Stimulated activated CD4-positive, alpha-beta T cell treated with anti-CD3 and anti-CD28 coated beads, TNF-alpha, amount 100 ng/mL, for 48 hours (primary cell): ENCODE results near the gene EXOC4.
"Not testable (repeated sequence)": the region's sequence is repeated elsewhere in the genome, so short reads cannot be mapped to it uniquely, and the experiment has no call there.

Experiments
- DNase-seq, 3 donors: peaks; one replicate each; pipeline ENCODE4 v3.0.0-alpha.2; 2020; ENCODE audit warnings: low read depth in 3 of 3

The EXOC4 gene

DNA sequence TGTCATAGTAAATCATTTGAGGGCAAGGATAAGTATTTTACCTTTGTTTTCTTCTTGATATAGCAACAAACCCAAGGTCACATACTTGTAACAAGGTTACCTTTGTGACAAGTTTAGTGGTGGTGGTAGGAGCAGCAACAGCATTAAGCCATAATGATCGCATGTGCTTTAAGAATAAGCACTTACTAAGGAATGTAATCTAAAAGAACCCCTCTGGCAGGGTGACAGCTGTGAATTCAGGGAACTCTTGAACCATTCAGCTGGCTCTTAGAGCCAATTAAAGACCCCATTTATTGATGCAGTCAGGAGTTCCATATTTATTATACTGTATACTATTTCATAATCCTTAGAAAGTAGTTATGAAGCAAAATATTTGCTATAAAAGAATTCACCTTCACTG lies 370.8 kb downstream of the EXOC4 start:
- DNase-seq, result no peak

DNA sequence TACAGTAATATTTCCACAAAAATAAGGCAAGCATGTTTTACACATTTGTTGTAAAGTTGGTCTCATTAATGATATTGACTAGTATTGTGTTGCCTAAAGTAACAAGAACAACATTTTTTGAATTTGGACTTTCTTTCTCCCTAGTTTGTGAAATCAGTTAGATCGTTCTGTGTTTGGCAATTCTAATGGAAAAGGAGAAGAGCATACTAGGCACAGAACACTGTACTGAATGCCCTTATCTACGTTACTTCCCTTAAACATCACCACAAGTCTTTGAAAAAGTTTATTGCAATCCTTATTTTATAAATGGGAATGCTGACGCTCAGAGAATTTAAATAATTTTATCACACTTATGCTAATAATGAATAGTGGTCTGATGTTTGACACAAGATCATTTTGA lies 372.2 kb downstream of the EXOC4 start:
- DNase-seq, result no peak

DNA sequence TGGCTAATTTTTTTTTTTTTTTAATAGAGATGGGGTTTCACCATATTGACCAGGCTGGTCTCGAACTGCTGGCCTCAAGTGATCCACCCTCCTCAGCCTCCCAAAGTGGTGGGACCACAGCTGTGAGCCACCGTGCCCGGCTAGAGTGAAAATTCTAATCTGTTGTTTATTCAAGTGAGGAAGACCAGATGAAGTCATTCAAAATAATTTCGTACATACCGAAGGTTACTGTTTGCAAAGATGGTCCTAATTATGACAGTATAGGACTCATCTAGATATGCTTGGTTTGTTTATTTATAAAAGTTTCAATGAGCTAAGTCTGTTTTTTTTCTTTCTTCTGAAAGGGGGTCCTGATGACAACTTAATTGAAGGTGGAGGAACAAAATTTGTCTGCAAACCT lies 376.8 kb downstream of the EXOC4 start:
- no peak for DNase-seq

DNA sequence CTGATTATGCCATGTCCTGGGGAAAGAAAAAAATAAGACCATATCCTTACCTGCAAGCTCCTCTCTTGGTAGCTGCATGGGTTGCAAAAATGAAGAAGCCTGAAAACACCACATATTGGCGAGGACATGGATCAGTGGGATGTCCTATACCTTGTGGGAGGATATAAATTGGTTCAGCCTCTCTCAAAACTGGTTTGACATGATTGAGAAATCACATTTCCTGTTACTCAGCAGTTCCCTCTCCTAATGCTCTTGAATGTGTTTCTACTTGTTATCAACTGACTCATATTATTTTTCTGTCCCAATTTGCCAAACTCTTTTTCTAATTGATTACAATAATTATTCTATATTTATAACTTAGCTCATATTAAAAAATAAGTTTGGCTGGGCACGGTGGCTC lies 380.2 kb downstream of the EXOC4 start:
- DNase-seq, result no peak

DNA sequence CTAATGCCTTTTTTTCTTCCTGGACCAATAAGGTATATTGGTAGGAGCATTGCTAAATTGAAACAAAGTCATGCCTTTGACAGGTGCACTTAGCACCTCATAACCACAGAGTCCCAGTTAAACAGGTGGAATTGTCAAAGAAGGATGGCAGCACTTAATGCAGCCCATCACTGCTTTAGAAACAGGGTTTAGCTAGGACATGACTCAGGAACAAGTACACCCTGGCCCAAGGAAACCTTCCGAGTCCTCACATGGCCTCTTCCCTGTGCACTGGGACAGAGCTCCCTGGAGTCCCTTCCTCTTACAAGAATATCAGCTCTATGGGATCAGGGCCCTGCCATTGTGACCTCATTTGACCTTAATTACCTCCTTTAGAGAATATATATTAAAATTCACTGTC lies 382.7 kb downstream of the EXOC4 start:
- DNase-seq, result no peak

DNA sequence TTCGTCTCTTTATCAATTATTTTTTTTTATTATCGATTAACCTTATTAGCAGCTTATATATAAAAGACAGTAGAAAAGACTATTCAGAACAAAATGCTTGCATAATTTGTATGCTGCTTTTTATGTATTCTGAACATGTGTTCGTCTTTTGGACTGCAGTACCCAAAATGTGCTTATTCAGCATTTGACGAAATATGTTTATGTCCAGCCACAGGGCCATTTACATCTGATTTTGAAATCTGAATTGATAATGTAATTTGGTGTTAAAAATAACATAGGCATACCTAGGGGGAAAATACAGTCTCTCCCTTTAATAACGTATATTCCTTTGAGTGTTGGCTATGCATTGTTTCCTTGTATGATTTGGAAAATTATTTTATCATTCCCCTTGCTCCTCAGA lies 386.0 kb downstream of the EXOC4 start:
- no peak for DNase-seq

DNA sequence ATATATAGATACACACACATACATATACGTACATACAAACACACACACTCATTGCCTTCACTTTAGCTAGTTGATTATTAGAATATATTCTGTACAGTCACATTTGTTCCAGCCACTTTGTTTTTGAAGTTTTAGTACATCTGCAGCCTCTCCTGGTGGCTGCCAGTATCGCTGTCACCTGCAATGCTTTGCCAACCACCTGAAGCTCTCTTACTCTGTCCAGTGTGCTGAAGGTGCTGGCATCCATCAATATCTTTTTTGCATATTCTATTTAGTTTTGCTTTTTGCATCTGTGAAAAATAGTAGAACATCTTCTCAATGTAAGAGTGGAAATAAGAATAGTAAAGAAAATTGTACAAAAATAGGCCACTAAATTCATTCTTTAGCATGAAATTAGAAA lies 388.6 kb downstream of the EXOC4 start:
- no peak for DNase-seq

DNA sequence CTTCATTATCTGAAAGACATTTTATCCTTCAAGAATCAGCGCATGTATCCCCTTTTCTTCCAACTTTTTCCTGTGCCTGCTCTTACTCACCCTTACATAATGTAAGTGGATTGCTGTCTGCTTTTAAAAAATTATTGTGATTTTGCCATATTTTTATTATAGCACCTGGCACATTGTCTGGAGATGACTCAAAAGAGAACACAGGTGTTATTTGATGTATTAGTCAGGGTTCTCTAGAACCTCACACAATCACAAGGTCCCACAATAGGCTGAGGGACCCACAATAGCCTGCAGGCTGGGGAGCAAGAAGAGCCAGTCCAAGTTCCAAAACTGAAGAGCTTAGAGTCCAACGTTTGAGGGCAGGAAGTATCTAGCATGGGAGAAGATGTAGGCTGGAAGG lies 390.0 kb downstream of the EXOC4 start:
- no peak for DNase-seq

DNA sequence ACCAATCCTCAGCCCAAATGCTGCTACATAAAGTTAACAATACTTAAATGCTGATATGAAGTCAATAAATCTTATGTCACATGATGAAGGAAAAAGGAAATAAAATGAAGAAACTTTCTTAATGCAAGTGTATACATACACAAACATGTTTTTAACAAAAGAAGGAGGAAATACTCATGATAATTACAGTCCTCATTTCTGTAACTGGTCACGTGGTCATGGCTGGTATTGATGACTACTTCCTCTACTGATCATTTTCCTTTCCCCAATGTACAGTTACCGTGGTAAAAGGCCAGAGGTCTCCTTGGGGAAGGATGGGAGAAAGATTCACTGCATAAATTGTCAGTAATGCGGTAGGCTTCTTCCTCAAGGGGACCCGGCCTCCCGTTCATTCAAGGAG lies 390.8 kb downstream of the EXOC4 start:
- not testable (repeated sequence) for DNase-seq

DNA sequence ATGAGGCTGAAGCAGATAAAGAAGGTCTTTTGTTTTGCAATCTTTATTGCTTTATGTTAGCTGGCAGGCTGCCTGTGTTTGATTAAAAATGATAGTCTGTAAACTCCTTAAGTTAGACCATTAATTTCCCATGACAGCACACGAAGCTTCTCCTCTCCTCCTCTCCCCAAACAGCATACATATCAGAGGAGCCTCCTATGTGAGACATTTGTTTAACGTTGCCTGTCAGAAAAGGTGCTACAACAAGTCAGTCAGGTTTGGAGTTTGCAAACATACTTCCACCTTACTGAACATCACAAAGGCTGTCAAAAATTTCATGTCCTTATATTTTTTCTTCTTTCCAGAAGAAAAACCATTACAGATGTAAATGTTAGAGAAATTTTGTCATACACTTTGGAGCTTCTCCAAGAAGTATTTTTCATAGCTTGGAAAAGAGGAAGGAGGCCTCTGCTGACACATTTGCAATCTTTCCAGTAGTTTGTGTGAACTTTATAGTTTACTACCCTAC lies 393.1 kb downstream of the EXOC4 start:
- DNase-seq, result no peak

DNA sequence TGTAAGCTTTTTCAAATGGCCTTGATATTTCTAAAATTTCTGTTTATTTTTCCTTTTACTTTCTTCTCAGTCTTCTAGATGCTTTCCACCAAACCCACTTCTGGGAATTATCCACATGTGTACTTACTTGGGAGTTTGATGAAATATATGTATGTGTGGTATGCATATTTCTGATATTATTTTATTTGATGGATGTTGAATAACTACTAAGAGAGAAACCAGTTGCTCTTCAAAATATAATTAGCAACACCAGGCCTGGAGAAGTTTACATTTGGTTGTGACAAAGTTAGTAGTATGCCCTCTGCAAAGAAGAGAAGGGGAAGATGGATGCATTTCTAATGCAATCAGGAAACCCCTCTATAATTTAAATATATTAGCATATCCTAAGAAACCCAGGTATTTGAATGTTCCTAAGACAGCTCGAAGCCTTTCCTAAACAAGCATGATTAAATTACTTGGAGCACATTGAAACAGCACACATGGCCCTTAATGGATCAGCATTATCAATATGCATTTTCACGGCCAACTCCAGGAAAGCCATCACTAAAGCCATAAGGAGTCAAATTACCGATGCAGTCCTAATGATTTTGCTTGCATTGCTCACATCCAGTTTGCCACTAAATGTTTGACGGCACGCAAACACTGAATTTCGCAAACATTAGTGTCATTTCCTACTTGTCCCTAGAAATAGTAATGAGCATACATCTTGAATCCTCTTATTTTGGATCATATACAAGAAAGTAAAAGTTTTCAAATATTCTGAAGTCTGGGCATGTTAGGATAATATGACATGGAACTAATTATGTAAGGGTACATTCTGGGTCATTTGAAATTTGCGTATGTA lies 393.8 kb downstream of the EXOC4 start:
- no peak for DNase-seq

DNA sequence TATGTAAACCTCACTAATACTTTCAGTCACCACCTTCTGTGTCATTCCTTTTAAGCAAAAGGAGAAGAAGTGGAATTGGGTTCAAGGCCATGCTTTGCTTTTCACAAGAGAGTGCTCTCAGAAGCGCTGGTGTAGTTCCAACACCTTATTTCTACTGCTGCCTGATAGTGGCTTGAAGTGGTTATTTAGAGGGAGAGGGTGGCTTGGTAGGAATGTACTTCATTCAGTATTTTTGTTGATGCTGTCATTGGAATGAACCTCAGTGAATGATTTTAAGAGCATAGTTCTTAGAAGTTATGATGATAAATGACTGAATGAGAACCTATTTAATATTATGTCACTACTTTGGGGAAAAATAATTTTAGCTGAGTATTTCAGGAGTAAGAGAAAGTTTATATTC lies 396.7 kb downstream of the EXOC4 start:
- no peak for DNase-seq

DNA sequence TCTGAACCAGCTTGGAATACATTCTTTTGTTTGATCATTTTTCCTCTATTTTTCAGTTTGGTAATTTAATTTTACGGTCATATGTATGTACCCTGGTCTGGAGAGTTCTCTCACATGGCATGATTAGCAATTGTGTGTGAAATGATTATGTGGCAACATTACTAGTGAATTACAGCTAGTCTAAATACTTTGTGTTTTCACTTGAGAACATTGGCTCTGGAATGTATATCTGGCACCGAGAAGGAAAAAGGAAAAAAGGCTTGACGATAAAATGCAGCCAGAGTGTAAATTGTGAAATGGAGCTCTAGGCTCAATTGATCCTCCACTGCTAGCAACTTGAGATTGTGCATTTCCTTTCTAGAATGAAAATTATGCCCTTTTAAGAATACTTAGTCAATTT lies 397.2 kb downstream of the EXOC4 start:
- DNase-seq, result no peak

DNA sequence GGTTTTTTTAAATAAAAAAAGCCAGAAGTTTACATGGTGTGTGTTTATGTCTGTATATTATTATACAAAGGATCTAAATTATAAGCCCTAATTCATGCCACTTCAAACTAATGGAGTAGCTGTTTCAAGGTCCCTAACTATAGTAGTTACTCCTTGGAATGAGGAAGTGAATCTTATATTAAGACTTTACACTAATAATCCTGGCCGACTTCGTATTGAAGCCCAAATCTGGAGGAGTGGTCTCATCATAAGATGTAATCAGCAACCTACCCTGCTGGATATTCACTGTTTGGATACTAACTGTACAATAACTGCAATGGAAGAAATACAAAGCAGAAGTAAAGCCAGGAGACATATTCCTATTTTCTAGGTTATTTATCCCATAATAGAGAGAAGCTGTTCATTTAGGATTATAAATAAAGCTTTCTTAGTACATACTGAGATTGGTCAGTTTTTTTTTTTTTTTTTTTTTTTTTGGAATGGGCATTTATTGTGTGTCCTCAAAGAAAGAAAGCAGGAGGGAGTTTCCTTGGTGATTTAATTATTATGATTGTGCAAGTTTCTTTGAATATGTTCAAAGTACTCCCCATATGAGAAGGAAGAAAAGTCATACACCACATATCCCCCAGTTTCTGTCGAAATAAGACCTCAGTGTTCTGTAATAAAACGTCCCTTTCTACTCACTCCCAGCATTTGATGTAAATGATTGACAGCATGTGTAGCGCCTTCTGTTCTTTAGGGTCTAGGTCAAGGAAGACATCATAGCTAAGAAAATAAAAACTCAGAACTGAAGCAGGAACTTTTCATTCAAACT lies 397.8 kb downstream of the EXOC4 start:
- DNase-seq, result no peak

DNA sequence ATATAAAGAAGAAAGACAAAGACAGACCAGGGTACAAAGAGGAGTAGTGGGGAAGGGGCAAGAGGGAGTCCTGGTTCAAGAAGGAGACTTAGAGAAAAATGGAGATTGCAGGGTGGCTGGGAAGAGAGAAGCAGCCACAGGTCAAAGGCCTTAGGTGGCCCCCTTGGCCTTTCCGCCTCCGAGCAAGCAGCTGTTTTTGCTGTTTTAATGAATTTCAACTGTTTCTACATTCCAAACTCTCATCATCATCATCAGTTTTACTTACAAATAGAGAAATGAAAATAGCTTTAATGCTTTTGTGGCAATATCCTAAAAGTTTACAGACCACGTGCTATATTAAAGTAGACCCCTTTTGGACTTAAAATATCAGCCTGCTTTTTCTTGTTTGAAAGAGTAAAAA lies 399.7 kb downstream of the EXOC4 start:
- DNase-seq, result no peak

DNA sequence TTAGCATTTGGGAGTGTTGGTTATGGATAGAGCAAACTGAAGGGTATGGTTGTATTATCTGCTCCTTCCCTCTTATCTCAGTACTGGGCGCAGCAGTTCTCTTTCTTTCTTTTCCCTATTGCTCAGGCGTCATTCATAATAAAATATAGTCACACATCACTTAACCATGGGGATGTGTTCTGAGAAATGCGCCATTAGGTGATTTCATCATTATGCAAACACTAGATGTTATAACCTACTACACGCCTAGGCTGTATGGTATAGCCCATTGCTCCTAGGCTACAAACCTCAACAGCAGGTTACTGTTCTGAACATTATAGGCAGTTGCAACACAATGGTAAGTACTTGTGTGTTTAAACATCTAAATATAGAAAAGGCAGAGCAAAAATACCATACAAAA lies 401.7 kb downstream of the EXOC4 start:
- no peak for DNase-seq

DNA sequence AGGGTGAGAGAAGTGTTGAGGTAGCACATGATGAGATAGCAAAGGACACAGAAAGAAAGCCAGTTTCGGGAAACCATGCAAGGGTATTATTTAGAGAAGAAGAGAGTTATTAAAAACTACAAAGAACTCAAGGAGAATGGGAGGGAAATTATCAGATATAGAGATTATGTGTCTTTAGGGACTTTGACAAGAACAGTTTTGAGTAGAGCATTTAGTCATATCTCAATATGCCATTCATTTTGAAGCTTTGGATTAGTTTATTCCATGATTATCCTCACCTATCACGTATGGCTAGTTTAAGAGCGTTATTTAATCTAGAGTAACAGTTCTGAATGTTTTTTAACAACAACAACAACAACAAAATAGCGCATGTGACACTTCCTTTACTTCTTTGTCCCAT lies 409.4 kb downstream of the EXOC4 start:
- DNase-seq, result no peak

DNA sequence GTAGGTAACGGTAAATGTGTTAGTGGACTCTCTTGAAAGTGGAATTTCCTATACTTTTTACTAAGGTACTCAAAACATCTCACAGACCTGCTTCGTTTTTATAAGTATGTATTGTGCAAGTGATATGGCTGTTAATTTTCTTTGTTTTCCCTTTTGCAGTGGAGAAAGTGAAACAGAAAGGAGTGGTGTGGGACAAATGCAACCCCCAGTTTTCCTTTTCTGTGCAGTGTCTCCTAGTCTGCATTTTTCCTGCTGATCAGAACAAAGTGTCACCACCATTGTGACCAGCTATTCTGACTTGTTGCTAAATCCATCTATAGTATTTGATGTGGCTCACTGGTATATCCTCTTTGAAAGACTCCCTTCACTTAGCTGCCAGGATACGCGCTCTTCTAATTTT lies 410.0 kb downstream of the EXOC4 start:
- DNase-seq, result no peak

DNA sequence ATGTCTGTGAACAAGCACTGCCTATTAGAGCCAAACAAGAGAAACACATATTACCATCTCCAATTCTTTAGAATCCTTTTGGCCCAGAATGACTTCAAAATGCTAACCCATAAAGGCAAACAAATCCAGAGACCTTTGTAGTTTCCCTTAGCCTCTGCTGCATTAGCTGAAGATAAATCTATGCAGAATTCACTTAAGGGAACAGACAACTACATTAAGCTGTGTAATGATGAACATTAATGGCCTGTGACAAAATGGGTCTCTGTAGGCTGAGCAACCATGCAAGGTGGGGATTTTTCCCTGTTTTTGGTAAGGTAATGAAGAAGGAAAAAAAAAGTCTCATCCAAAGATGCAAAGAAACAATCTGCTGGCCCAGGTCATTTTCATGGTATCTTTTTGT lies 411.6 kb downstream of the EXOC4 start:
- no peak for DNase-seq

DNA sequence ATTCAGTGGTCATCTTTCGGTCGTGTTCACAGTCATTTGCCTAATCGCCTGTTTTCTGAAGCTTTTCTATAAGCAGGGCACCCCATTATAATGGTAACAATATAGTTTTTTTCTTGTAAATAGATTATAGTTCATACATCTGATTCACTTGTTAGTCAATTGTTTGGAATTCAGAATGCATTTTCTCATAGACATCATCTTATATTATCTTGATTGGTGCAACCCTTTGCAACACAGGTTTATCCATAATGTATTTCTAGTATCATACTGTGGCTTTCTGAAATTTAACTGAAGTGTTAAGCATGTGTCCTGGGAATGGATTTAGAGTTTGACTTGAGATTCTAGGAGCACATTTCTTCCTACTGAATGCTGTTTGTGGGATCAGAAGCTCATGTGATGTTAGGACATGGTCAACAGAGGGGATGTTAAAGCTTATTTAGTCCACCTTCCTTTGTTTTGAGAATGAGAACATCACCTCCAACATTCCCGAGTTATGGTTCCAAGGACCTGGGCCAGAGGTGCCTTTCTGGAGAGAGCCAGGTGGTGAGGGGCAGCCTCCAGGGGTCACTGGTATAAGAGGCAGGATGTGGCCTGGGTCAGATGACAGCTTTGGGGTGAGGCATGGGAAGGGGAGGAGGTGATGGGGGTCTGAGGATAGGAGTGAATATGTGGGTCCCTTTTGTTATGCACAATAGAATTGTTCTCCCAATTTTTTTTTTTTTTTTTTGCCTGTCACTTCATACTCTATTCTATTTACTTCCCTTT lies 415.6 kb downstream of the EXOC4 start:
- no peak for DNase-seq

DNA sequence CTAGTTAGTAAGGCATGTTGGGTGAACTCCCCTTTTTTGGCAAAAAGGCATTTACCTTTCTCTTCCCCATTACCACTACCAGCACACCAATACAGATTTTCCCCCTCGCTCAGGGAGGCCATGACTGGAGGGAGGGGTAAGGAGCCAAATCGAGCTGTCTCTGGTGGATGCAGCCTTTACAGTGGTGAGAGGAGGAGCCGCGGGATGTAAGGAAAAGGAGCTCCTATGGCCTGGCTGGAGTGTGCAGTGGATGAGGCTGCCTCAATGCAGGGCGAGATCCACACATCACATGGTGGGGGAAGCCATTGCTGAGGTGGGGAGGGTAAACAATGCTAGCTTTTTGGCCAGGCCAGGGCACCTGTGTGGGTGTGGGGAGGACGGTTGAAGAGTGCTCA lies 416.2 kb downstream of the EXOC4 start:
- no peak for DNase-seq

DNA sequence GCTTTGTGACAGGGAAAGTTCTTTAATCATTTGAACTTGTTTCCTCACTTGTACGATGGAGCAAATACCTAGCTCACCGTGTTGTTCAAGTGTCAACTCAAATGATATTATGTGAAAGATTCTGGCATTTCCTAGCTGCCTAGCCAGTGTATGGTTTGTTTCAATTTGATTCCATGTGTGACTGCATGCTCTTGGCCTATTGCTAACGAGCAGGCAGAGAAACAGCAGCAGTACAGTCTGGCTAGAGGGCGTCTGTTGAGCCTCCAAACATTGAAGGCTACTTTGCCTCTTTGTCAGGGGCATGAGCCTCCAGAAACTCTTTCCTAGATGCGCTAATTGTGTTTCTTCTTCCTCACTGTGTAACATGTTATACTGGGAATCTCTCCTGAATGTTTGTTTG lies 417.4 kb downstream of the EXOC4 start:
- DNase-seq, result no peak
